Right lung (tissue), 5 donors: ENCODE measurements around the gene PABPC1L. TPM values are rescaled to one million over a fixed set of nuclear protein-coding genes. Genes with fewer than 3 reads are reported as not detected.

Source experiments
- DNase-seq, 2 donors: peaks; one replicate each; pipeline ENCODE4 v3.0.0-alpha.2; 2013
- polyA plus RNA-seq, 5 donors: library from polyadenylated mRNA; unstranded; fragments of 120-200 nt; gene quantifications; one replicate each; pipeline versions ENCODE4 v1.2.1 to v1.2.3, GENCODE V29; 2013; ENCODE audit warnings: inconsistent platforms in 1 of 5, low replicate concordance in 1 of 5; ENCODE audit not compliant: insufficient read length in 5 of 5, insufficient read depth in 1 of 5

PABPC1L gene
- polyA plus RNA-seq, 5 donors, result 74.3 to 110 (median 86.3) TPM

- no peak for DNase-seq
Observed at GRCh38 chr20:44965651-44966029, 55.8 kb downstream of the PABPC1L start.

GRCh38 chr20:44966030-44966961 is 56.4 kb downstream of the PABPC1L start, which contains the start of gene STK4:
STK4 (plus strand) TSS chr20:44966512; CDS start chr20:44966569, 57 bp downstream.
- DNase-seq, result peak; percentile 93 to 94

GRCh38 chr20:44967207-44967807 is 57.4 kb downstream of the PABPC1L start:
- no peak for DNase-seq

GRCh38 chr20:44969300-44969894 is 59.5 kb downstream of the PABPC1L start:
- DNase-seq, result no peak

GRCh38 chr20:44970243-44970757 is 60.4 kb downstream of the PABPC1L start:
- no peak for DNase-seq

- no peak for DNase-seq
Observed at GRCh38 chr20:44973053-44973452, 63.2 kb downstream of the PABPC1L start.

- DNase-seq, result no peak
Observed at GRCh38 chr20:44976698-44977097, 66.8 kb downstream of the PABPC1L start.

- no peak for DNase-seq
Observed at GRCh38 chr20:44979090-44979621, 69.3 kb downstream of the PABPC1L start.

GRCh38 chr20:44981736-44982406 is 72.0 kb downstream of the PABPC1L start:
- no peak for DNase-seq

- DNase-seq, result no peak
Observed at GRCh38 chr20:44983093-44983674, 73.3 kb downstream of the PABPC1L start.

- DNase-seq, result no peak
Observed at GRCh38 chr20:44988631-44989171, 78.8 kb downstream of the PABPC1L start.

Other genes starting within 250 kb of the PABPC1L start
- under 1 TPM; 0.27 to 0.43 (median 0.36) TPM for gene CCN5, start 194.7 kb upstream of the PABPC1L start, polyA plus RNA-seq
- gene KCNK15, start 164.2 kb upstream of the PABPC1L start, polyA plus RNA-seq, result not detected
- 1 to 10 TPM; 1.9 to 6.0 (median 3.2) TPM for gene RIMS4, start 99.5 kb upstream of the PABPC1L start, polyA plus RNA-seq
- gene YWHAB, start 24.4 kb upstream of the PABPC1L start, polyA plus RNA-seq, result 100 to 1,000 TPM; 161 to 195 (median 178) TPM
- gene TOMM34, start 50.3 kb downstream of the PABPC1L start, polyA plus RNA-seq, result 10 to 100 TPM; 25.0 to 26.6 (median 25.3) TPM
- gene STK4, start 56.5 kb downstream of the PABPC1L start, polyA plus RNA-seq, result 10 to 100 TPM; 18.7 to 31.4 (median 26.8) TPM
- under 1 TPM in 4 of 5 donors, not detected in 1; 0.03 to 0.09 (median 0.04) TPM for gene KCNS1, start 191.1 kb downstream of the PABPC1L start, polyA plus RNA-seq
- gene WFDC5, start 205.1 kb downstream of the PABPC1L start, polyA plus RNA-seq, result not detected
- gene WFDC12, start 214.4 kb downstream of the PABPC1L start, polyA plus RNA-seq, result not detected